CD8-positive, alpha-beta memory T cell (primary cell): ENCODE data around the gene PHACTR3. TPM values are rescaled to one million over a fixed set of nuclear protein-coding genes. Genes with fewer than 3 reads are reported as not detected.

Experiments used
- CTCF ChIA-PET: fragments of 350-600 bp; sonication (Branson Sonifier 250); formaldehyde crosslinking; loops from one replicate; lab custom pipeline; 2021; ENCODE audit warnings: antibody characterized with exemption; lab: Charles Lee
- POLR2A ChIA-PET: fragments of 350-600 bp; sonication (Branson Sonifier 250); formaldehyde crosslinking; loops from one replicate; lab custom pipeline; 2021; ENCODE audit warnings: antibody characterized with exemption; lab: Charles Lee
- DNase-seq, 5 donors: peaks; one replicate each; pipeline versions ENCODE4 v3.0.0 to v3.0.0-alpha.2; 2020 to 2022; ENCODE audit warnings: mixed read lengths in 1 of 5
- H3K27ac ChIP-seq: one replicate; pipeline ENCODE4 v1.7.0; 2013; ENCODE audit warnings: low read depth, mild to moderate bottlenecking, low read length, moderate library complexity
- H3K27me3 ChIP-seq: 2 replicates; pipeline ENCODE4 v1.7.0; 2013; ENCODE audit warnings: low read length, mild to moderate bottlenecking; ENCODE audit not compliant: insufficient read depth, poor library complexity, severe bottlenecking
- H3K36me3 ChIP-seq: 2 replicates; pipeline ENCODE4 v1.7.0; 2013; ENCODE audit warnings: mild to moderate bottlenecking, low read length, moderate library complexity; ENCODE audit not compliant: insufficient read depth
- H3K4me1 ChIP-seq: 2 replicates; pipeline ENCODE4 v1.7.0; 2013; ENCODE audit warnings: mild to moderate bottlenecking, low read length, moderate library complexity; ENCODE audit not compliant: insufficient read depth
- H3K4me3 ChIP-seq: 2 replicates; pipeline ENCODE4 v1.7.0; 2013; ENCODE audit warnings: mild to moderate bottlenecking, low read length
- H3K9me3 ChIP-seq: 2 replicates; pipeline ENCODE4 v1.7.0; 2013; ENCODE audit warnings: mild to moderate bottlenecking, low read length
- H3K27ac Mint-ChIP-seq, 8 donors: one replicate each; pipeline ENCODE4 v1.8.0; 2020 to 2021; ENCODE audit warnings: mixed read lengths in 8 of 8, mild to moderate bottlenecking in 6 of 8, inconsistent platforms in 3 of 8, moderate library complexity in 3 of 8
- H3K27me3 Mint-ChIP-seq, 2 donors: one replicate each; pipeline ENCODE4 v1.8.0; 2020 to 2021; ENCODE audit warnings: mixed read lengths in 2 of 2, mild to moderate bottlenecking in 1 of 2, moderate library complexity in 1 of 2
- H3K36me3 Mint-ChIP-seq, 3 donors: one replicate each; pipeline ENCODE4 v1.8.0; 2020 to 2021; ENCODE audit warnings: mixed read lengths in 3 of 3, inconsistent platforms in 1 of 3, mild to moderate bottlenecking in 1 of 3
- H3K4me1 Mint-ChIP-seq, 3 donors: one replicate each; pipeline ENCODE4 v1.8.0; 2020 to 2021; ENCODE audit warnings: mixed read lengths in 3 of 3, inconsistent platforms in 1 of 3, mild to moderate bottlenecking in 1 of 3
- H3K4me3 Mint-ChIP-seq, 7 donors: one replicate each; pipeline ENCODE4 v1.8.0; 2020 to 2021; ENCODE audit warnings: mixed read lengths in 7 of 7, mild to moderate bottlenecking in 6 of 7, moderate library complexity in 4 of 7, inconsistent platforms in 2 of 7
- H3K9me3 Mint-ChIP-seq, 5 donors: one replicate each; pipeline ENCODE4 v1.8.0; 2020 to 2022; ENCODE audit warnings: mixed read lengths in 5 of 5, mild to moderate bottlenecking in 3 of 5, moderate library complexity in 2 of 5, inconsistent platforms in 1 of 5
- polyA plus RNA-seq: library from polyadenylated mRNA; unstranded; fragments of 300-500 nt; fragmentation: Illumina TruSeq; gene quantifications from one replicate; pipeline ENCODE4 v1.2.3, GENCODE V29; 2021
- total RNA-seq, 2 experiments: library from RNA; stranded (reverse); gene quantifications; one replicate each; pipeline ENCODE4 v1.2.3, GENCODE V29; 2021

Gene PHACTR3
- total and polyA plus RNA-seq, 3 experiments from 2014 or later = not detected

- no peak for DNase-seq
- POLR2A ChIA-PET = no interaction called here
- H3K27ac Mint-ChIP-seq = no peak overlapping the region
- CTCF ChIA-PET = interaction anchor here (1.3 to 1.5 kb wide), 2 partner anchors 9 to 11 kb away, joined by 4 to 6 read pairs; no protein-coding TSS in a partner anchor
- Histone ChIP-seq H3K36me3 (no peaks in the 10 kb centered on the region), H3K27me3 (no peaks in the 10 kb centered on the region), H3K4me1 (no peaks in the 10 kb centered on the region), H3K4me3 (no peak overlapping the region), H3K27ac (no peak overlapping the region), H3K9me3 (no peaks in the 10 kb centered on the region)
- H3K4me1 Mint-ChIP-seq = no peaks in the 10 kb centered on the region
- H3K27me3 Mint-ChIP-seq = peaks cover 33 to 34% of the 10 kb centered on the region in 2 donors
- H3K9me3 Mint-ChIP-seq = no peaks in the 10 kb centered on the region
- H3K4me3 Mint-ChIP-seq = no peak overlapping the region
- H3K36me3 Mint-ChIP-seq = no peaks in the 10 kb centered on the region
Observed at GRCh38 chr20:59580991-59581401, 23.3 kb upstream of the PHACTR3 start.

GRCh38 chr20:59581993-59582679 is 22.2 kb upstream of the PHACTR3 start:
- Histone ChIP-seq H3K9me3 (no peaks in the 10 kb centered on the region), H3K27ac (no peak overlapping the region), H3K4me1 (no peaks in the 10 kb centered on the region), H3K4me3 (no peak overlapping the region), H3K36me3 (no peaks in the 10 kb centered on the region), H3K27me3 (no peaks in the 10 kb centered on the region)
- CTCF ChIA-PET = interaction anchor here (1.7 kb wide), 1 partner anchor 10 kb away, joined by 5 read pairs; no protein-coding TSS in a partner anchor
- no peak overlapping the region for H3K27ac Mint-ChIP-seq
- H3K36me3 Mint-ChIP-seq = no peaks in the 10 kb centered on the region
- H3K4me1 Mint-ChIP-seq = no peaks in the 10 kb centered on the region
- no peaks in the 10 kb centered on the region for H3K9me3 Mint-ChIP-seq
- no peak overlapping the region for H3K4me3 Mint-ChIP-seq
- peaks cover 24 to 28% of the 10 kb centered on the region in 2 donors for H3K27me3 Mint-ChIP-seq
- no peak for DNase-seq
- POLR2A ChIA-PET = no interaction called here

- Mint-ChIP-seq H3K27ac (no peak overlapping the region), H3K27me3 (peaks cover 14 to 26% of the 10 kb centered on the region in 2 donors), H3K9me3 (no peaks in the 10 kb centered on the region), H3K4me1 (no peaks in the 10 kb centered on the region), H3K36me3 (no peaks in the 10 kb centered on the region), H3K4me3 (no peak overlapping the region)
- Histone ChIP-seq H3K27me3 (no peaks in the 10 kb centered on the region), H3K4me1 (no peaks in the 10 kb centered on the region), H3K4me3 (no peak overlapping the region), H3K9me3 (no peaks in the 10 kb centered on the region), H3K27ac (no peak overlapping the region), H3K36me3 (no peaks in the 10 kb centered on the region)
- POLR2A ChIA-PET = no interaction called here
- CTCF ChIA-PET = interaction anchor here (1.5 kb wide), 1 partner anchor 13 kb away, joined by 3 read pairs; no protein-coding TSS in a partner anchor
- DNase-seq = no peak
Observed at GRCh38 chr20:59583428-59584277, 20.7 kb upstream of the PHACTR3 start.

- H3K4me1 Mint-ChIP-seq = no peaks in the 10 kb centered on the region
- Histone ChIP-seq H3K4me1 (no peaks in the 10 kb centered on the region), H3K27ac (no peak overlapping the region), H3K4me3 (no peak overlapping the region), H3K27me3 (no peaks in the 10 kb centered on the region), H3K9me3 (no peaks in the 10 kb centered on the region), H3K36me3 (no peaks in the 10 kb centered on the region)
- no peak overlapping the region for H3K4me3 Mint-ChIP-seq
- CTCF ChIA-PET = interaction anchor here (1.5 kb wide), 1 partner anchor 13 kb away, joined by 3 read pairs; no protein-coding TSS in a partner anchor
- peaks cover 10 to 20% of the 10 kb centered on the region in 2 donors for H3K27me3 Mint-ChIP-seq
- H3K9me3 Mint-ChIP-seq = no peaks in the 10 kb centered on the region
- H3K27ac Mint-ChIP-seq = peak overlapping the region in 1 of 8 donors; percentile 60
- DNase-seq = no peak
- POLR2A ChIA-PET = no interaction called here
- no peaks in the 10 kb centered on the region for H3K36me3 Mint-ChIP-seq
Observed at GRCh38 chr20:59584278-59584925, 19.9 kb upstream of the PHACTR3 start.

- H3K27me3 Mint-ChIP-seq = peaks cover 10 to 13% of the 10 kb centered on the region in 2 donors
- H3K4me1 Mint-ChIP-seq = no peaks in the 10 kb centered on the region
- no peaks in the 10 kb centered on the region for H3K36me3 Mint-ChIP-seq
- H3K27me3 ChIP-seq = no peaks in the 10 kb centered on the region
- H3K4me3 ChIP-seq = no peak overlapping the region
- DNase-seq = no peak
- no peaks in the 10 kb centered on the region for H3K9me3 Mint-ChIP-seq
- H3K27ac ChIP-seq = no peak overlapping the region
- H3K4me3 Mint-ChIP-seq = no peak overlapping the region
- H3K4me1 ChIP-seq = no peaks in the 10 kb centered on the region
- CTCF ChIA-PET = interaction anchor here (2.3 kb wide), 1 partner anchor 15 kb away, joined by 6 read pairs; no protein-coding TSS in a partner anchor
- H3K9me3 ChIP-seq = no peaks in the 10 kb centered on the region
- POLR2A ChIA-PET = no interaction called here
- no peak overlapping the region for H3K27ac Mint-ChIP-seq
- H3K36me3 ChIP-seq = no peaks in the 10 kb centered on the region
Observed at GRCh38 chr20:59585714-59586409, 18.5 kb upstream of the PHACTR3 start.

GRCh38 chr20:59586613-59587012 is 17.7 kb upstream of the PHACTR3 start:
- Histone ChIP-seq H3K27me3 (no peaks in the 10 kb centered on the region), H3K9me3 (no peaks in the 10 kb centered on the region), H3K36me3 (no peaks in the 10 kb centered on the region), H3K4me3 (no peak overlapping the region), H3K4me1 (no peaks in the 10 kb centered on the region), H3K27ac (no peak overlapping the region)
- Mint-ChIP-seq H3K9me3 (no peaks in the 10 kb centered on the region), H3K36me3 (no peaks in the 10 kb centered on the region), H3K27ac (no peak overlapping the region), H3K27me3 (peaks cover 7 to 11% of the 10 kb centered on the region in 2 donors), H3K4me1 (no peaks in the 10 kb centered on the region), H3K4me3 (no peak overlapping the region)
- ChIA-PET POLR2A (no interaction called here), CTCF (interaction anchor here (2.3 kb wide), 1 partner anchor 16 kb away, joined by 6 read pairs; no protein-coding TSS in a partner anchor)
- DNase-seq = no peak

- Histone ChIP-seq H3K27me3 (no peaks in the 10 kb centered on the region), H3K4me3 (no peak overlapping the region), H3K9me3 (no peaks in the 10 kb centered on the region), H3K36me3 (no peaks in the 10 kb centered on the region), H3K4me1 (no peaks in the 10 kb centered on the region), H3K27ac (no peak overlapping the region)
- CTCF ChIA-PET = no interaction called here
- Mint-ChIP-seq H3K4me3 (no peak overlapping the region), H3K27ac (no peak overlapping the region), H3K9me3 (no peaks in the 10 kb centered on the region), H3K36me3 (no peaks in the 10 kb centered on the region), H3K4me1 (no peaks in the 10 kb centered on the region), H3K27me3 (peaks cover 7 to 12% of the 10 kb centered on the region in 2 donors)
- POLR2A ChIA-PET = no interaction called here
- no peak for DNase-seq
Observed at GRCh38 chr20:59587570-59587969, 16.8 kb upstream of the PHACTR3 start.
